CD4-positive, alpha-beta T cell treated with Interleukin-1 beta for 1 hour (primary cell): Measurements from ENCODE around the gene ALK.

Experiments
- DNase-seq, 2 donors: peaks; one replicate each; pipeline ENCODE4 v3.0.0-alpha.2; 2020 to 2022

The ALK gene

GRCh38 chr2:29921560-29921915 lies at the start of gene ALK:
Gene ALK (minus strand): TSS chr2:29921586. CDS start chr2:29920659, 927 bp downstream.
- peak; percentile 49 to 65 for DNase-seq

DNA sequence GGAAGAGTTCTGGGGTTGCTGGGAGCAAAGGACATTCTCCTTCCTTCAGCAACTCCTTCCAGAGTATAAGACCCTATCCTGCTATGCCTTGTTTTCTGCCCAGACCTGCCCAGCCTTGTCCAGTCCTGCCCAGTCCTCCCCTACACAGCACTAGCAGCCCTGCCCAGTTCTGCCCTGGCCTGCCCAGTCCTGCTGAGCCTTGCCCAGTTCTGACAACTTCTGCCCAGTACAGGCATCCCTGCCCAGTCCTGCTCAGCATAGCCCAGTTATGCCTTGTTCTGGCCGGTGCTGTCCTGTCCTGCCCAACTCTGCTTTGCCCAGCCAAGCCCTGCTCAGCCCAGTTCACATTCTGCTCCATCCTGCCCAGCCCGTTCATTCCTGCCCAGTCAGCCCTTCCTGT lies 44.9 kb upstream of the ALK start:
- DNase-seq, result no peak

- no peak for DNase-seq
Observed at GRCh38 chr2:29963972-29964570, 42.7 kb upstream of the ALK start.

DNA sequence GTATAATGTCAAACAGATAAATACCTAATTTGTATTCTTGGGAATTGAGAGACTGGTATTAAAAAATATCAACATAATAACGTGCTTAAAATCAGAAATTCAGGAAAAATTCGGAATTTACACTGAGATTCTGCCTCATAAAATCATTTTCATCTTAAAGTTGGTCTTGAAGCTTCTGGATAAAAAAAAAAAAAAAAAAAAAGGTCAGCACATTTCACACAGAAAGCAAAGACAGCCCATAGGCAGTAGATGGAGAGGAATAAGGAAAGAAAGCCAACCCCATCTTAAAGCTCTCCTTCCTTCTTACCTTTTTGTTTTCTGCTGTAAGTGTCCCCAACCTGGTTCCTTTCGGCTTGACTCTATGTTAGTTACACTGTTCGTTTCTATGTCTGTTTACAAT lies 41.5 kb upstream of the ALK start:
- no peak for DNase-seq

- DNase-seq, result no peak
Observed at GRCh38 chr2:29954316-29954715, 32.9 kb upstream of the ALK start.

DNA sequence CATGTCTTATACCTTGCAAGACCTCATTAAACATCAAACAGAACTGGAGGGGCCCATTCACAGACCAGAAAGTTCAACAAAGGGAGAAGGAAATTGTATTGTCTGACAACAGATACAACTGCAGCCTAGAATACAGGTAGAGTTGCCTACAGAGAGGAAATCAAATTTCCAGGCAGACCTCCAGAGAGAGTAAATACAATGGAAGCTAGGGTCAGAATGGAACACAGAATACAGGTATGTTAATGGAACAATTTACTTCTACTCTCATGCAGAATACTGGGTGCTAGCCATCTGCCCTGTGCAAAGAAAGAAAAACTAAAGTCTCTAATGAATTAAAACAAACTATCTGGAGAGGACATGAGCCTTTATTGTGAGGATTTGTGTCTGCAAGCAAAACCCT lies 31.6 kb upstream of the ALK start:
- DNase-seq, result no peak

DNA sequence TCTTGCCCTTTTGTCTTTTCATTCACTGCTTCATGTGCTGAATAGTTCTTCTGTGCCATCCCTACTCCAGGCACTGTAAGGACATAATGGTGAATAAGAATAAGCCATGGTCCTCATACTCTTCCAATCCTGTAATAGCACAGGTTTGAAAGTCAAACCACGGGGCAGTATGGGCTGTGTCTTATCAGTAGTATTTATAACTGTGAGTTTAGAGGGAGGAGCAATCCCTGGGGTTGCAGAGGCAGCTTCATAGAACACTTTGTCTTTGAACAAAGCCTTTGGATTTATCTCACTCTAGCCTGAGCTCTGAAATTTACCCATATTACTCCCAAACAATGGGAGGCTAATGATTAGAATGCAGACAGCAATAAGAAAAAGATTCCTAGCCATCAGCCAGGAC lies 30.2 kb upstream of the ALK start:
- DNase-seq, result no peak

- no peak for DNase-seq
Observed at GRCh38 chr2:29950481-29950880, 29.1 kb upstream of the ALK start.

DNA sequence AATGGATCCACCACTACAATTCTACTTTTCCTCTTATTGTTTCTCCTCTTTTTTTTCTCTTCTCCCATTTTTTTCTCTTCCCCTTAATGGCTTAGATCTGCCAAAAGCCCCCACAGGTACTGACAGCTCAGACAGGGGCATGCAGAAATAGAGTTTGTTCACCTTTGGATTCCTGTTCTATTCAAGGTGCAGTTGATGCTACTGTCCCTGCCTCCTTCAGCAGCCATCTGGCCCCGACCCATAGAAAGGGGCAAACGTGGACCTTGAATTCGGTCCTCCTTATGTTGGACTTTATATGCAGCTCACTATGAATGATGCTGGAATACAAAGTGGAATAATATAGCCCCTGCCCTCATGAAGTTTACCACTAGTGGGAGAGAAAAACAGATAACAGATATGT lies 27.7 kb upstream of the ALK start:
- DNase-seq, result no peak

DNA sequence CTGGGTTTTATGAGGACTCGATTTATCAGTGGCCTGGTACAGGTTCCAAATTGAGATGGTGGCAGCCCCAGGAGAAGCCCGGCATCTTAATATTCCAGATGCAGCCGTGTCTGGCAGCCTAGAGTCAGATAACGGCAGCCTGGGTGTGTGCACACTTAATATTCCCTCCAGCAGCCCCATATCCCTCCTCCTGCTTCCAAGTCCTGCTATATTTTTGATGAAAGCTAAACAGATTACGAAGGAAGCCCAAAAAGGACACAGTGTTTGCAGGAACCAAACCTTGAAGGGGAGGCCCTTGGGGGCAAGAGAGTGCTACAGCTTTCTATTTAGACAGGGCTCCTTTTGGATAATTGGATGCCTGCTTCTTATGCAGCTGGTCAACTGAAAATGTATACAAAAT lies 25.1 kb upstream of the ALK start:
- DNase-seq, result no peak

DNA sequence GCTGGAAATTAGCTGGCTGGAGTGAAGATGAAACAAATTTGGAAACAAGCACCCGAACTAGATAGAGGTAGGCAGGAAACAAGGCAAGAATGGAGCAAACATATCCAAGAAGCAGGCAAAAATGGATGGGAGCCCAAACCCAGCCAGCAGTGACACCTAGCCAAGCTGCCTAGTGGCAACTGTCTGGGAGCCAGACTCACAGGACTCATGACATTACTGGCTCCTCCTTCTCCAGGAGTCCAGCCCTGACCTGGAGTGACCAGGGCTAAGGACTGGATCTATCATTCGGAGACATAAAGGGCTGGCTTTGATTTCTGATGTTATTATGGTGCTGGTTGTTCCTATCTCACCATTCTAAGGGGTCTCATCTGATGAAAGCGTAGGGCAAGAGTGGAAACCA lies 21.3 kb upstream of the ALK start:
- no peak for DNase-seq

GRCh38 chr2:29940706-29941105 lies 19.3 kb upstream of the ALK start:
- DNase-seq, result no peak

DNA sequence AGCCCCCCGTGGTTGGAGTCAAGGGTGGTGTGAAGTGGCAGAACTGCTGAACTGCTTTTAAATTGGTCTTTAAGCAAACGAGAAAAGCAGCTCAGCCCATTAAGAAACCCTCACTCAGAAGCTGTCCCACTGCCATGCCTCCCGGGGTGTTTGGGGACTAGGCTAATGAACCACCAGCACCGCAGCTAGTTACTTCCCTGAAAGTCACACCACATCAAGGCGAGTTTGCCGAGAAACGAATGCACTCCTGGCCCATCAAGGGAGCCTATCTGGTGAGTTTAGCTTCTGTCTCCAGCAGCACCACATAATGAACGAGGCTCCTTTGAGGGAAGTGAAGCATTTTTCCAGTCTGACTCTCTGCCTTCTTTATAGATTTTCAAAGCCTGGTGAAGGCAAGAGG lies 14.6 kb upstream of the ALK start:
- DNase-seq, result no peak

- no peak for DNase-seq
Observed at GRCh38 chr2:29931818-29932217, 10.4 kb upstream of the ALK start.

DNA sequence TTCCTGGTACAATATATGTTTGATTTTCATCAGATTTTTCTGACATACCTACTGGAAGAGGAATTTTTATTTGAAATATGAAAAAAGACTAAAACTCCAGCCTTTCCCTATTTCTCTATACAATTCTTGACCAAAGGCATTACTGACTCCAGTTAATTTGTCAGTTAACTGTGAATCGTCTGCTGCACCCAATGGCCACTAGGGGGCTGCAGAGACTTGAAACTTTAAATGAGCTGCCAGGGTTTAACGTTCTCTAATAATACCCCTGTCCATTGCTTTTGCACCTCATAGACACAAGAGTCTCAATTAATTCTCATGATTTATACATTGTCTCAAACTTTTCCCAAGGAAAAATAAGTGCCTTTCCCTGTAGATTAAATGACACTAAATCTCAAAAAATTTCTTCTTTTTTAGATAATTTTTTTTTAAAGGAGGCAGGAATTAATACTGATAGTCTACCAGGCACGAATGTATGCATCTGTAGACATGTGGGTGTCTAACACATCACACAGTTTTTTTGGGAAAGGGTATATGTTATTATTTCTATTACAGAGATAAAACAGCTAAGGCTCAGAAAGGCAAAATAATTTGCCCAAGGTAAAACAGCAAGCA lies 1.8 kb upstream of the ALK start:
- peak; percentile 15 to 42 for DNase-seq

DNA sequence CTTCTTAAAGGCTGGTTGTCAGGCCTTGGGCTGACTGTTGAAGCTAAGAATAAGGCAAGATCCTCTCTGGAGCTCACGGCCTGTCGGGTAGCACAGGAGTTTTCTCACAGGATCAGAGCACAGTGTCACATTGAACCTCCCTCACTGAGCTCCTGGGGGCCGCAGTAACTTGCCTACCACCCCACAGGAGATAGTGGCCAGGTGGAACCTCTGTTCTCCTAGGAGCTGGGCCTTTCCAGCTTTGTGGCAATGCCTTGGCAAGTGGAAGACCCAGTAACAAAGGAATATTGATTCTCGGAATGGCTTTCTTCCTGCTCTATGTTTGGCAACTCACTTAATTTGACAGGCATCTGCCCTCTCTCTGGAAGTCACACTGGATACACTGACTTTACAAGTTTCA lies 1.2 kb upstream of the ALK start:
- no peak for DNase-seq

GRCh38 chr2:29920631-29921559 lies 491 bp downstream of the ALK start:
- DNase-seq, result no peak

DNA sequence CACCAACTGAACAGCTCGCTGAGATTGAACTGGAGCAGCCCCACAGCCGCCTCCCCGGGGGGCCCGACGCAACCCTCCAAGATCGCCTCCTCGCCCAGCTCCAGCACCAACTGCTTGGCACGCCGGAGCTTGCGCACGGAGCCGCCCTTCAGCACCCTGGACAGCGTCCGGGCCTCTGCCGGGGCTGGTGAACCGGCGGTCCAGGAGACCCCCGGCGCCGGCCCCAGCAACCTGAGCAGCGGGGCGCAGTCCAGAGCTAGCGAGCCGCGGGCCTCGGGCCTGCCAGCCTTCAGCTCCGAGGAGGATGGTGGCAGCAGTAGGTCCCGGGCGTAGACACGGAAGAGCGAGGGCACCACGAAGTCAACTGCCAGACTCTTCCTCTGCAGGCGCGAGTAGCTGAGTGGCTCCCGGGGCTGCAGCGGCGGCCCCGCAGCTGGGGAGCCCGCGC lies 1.2 kb downstream of the ALK start:
- DNase-seq, result no peak

GRCh38 chr2:29918941-29919340 lies 2.4 kb downstream of the ALK start:
- no peak for DNase-seq

DNA sequence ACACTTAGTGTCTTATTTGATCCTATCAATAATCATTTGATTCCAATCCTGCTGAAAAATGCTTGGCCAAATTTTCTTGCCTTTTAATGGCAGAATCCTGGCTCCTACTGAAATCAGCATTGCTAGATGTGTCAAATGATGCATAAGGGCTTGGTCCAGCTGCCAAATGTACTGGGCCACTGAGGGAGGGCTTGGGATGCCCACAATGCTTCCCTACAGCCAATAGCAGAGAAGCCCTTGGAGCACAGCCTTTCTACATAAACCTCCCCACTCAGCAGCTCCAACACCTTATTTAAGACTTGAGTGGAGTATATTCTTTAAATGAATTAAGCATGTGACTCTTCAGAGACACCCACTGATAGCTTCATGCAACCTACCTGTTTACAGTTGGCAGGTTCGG lies 3.6 kb downstream of the ALK start:
- no peak for DNase-seq

GRCh38 chr2:29916571-29916970 lies 4.8 kb downstream of the ALK start:
- DNase-seq, result no peak

DNA sequence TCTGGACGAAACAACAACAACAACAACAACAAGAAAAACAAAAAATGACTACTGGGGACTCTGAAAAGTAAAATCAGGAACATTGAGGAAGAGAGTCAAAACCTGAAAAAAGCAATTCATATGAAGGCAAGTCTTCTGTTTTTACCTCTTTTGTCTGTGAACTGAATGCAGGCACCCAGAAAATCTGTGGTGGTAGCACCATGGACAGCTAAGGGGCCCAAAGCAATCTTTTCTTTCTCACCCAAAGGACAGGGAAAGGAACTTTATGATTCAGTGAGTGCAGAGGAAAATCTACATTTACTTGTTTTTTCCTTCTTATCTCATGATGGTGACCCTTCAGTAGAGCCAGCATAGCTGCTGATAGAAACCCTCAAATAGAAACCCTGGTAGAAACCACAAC lies 10.4 kb downstream of the ALK start:
- DNase-seq, result no peak

GRCh38 chr2:29910465-29910864 lies 10.9 kb downstream of the ALK start:
- no peak for DNase-seq

DNA sequence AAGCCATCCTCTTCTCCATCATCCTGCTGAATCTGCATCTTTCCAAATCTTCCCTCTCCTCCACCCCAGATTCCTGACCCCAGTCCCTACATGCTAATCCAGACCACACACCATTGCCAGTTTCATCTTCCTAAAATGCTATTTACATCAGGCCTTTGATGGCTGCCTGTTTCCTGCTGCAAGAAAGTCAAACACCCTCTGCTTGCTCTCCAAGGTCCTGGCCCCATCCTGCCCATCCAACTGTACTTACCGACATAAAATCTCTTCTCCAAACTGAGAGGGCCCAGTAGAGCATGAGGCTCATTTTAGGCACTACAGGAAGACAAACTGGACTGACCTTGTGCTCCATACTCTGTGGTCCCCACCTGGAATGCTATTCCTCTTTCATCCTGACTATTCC lies 19.0 kb downstream of the ALK start:
- DNase-seq, result no peak
